ENCODE measurements around the gene TMUB2. TPM values are rescaled to one million over a fixed set of nuclear protein-coding genes. Genes with fewer than 3 reads are reported as not detected.

TMUB2 gene
- total RNA-seq, 2 donors from 2014 or later, result 28.1 to 28.8 TPM

DNA sequence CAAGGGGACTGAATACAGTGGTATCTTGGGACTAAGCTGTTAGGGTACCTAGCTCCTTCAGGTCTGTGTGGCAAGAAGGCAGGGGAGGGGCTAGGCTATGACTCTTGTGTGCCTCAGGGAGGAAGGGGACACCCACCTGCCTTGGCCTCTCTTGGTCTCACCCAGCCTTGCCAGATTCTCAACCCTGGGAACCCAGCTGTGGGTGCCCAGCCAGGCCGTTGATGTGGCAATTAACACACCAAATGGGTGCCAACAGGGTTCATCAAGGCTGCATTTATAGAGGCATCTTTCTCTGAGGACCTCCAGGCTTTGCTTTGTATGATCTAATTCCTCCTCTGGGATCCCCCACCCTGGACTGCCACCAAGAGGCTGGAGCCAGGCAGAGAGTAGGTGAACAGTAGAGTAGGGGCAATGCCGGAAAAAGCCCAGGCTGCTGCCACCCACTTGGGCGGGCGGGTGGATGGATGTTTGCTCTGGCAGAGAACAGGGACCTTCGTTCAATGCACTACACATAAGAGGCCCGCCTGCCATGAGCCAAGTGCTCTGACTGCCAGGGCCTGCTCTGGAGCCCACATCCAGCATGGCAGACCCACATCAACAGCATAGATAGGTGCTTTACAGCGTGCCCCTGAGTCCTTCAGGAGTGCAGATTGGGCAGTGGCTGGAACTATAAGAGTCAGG lies 19.5 kb upstream of the TMUB2 start:
- Mint-ChIP-seq H3K4me1 (ENCODE audit: low read depth in 2 of 2) (peaks cover 0 to 10% of the 10 kb centered on the region in 2 donors), H3K27ac (no peak overlapping the region), H3K4me3 (no peak overlapping the region), H3K9me3 (no peaks in the 10 kb centered on the region), H3K27me3 (no peaks in the 10 kb centered on the region), H3K36me3 (no peaks in the 10 kb centered on the region)
- no peak for DNase-seq (ENCODE audit: low spot score)
- ATAC-seq, result no peak

- Mint-ChIP-seq H3K9me3 (no peaks in the 10 kb centered on the region), H3K27ac (no peak overlapping the region), H3K27me3 (no peaks in the 10 kb centered on the region), H3K36me3 (no peaks in the 10 kb centered on the region), H3K4me3 (no peak overlapping the region), H3K4me1 (ENCODE audit: low read depth in 2 of 2) (peaks cover 0 to 10% of the 10 kb centered on the region in 2 donors)
- ATAC-seq, result no peak
- DNase-seq (ENCODE audit: low spot score), result no peak
These were observed 16.7 kb upstream of the TMUB2 start for GRCh38 chr17:44170135-44170498.

DNA sequence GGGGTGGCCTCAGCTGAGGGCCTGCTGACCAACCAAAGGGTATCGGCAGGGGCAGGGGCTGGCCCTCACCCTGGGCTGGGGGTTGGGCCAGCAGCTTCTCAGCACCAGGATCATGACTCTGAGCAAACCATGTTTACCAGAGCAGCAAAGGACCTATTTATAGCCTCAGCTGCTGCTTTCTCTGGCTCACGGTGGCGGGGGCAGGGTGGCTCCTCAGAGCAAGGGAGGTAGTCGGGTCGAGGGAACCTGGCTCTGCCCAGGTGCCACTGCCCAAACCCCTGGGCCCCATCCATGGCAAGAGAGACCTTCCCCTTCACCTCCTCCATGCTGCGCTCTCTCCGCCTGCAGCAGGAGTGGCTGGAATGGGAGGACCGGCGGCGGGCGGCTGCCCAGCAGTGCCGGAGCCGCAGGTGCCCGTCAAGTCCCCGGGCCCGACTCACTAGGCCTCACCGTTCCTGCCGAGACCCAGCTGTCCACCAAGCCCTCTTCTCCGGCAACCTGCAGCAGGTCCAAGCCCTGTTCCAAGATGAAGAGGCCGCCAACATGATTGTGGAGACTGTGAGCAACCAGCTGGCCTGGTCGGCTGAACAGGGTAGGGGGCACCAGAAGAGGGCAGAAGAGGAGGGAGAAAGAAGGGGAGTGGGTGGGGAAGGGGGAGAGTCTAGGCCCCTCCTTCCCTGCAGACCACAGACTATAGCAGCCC lies 16.1 kb upstream of the TMUB2 start, which contains the start of gene ASB16:
ASB16 (plus strand) TSS at position 206 of the 703 bp plus-strand sequence; CDS start at position 292, 86 bp downstream.
- DNase-seq (ENCODE audit: low spot score) (no peak), ATAC-seq (no peak)
- H3K9me3 Mint-ChIP-seq, result no peaks in the 10 kb centered on the region
- no peaks in the 10 kb centered on the region for H3K27me3 Mint-ChIP-seq
- H3K27ac Mint-ChIP-seq, result no peak within 1 kb of the TSS
- no peaks in the 10 kb centered on the region for H3K36me3 Mint-ChIP-seq
- H3K4me1 Mint-ChIP-seq (ENCODE audit: low read depth in 2 of 2), result peaks cover 0 to 10% of the 10 kb centered on the region in 2 donors
- no peak within 1 kb of the TSS for H3K4me3 Mint-ChIP-seq

DNA sequence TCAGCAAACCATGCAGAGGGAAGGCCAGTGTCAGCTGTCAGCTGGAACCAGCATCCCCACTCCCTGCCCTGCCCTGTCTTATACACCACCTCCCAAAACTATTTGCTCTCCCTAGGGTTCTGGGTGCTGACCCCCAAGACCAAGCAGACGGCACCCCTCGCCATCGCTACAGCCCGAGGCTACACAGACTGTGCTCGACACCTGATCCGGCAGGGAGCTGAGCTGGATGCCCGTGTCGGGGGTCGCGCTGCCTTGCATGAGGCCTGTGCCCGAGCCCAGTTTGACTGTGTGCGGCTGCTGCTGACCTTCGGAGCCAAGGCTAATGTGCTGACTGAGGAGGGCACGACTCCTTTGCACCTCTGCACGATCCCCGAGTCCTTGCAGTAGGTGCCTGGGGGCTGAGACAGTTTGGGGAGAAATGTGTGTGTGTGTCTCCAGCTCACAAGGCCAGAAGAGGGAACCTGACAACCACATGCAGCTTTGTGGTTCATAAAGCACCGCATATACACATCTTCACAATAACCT lies 14.8 kb upstream of the TMUB2 start:
- H3K27ac Mint-ChIP-seq, result no peak overlapping the region

GRCh38 chr17:44174427-44174826 lies 12.3 kb upstream of the TMUB2 start:
- Mint-ChIP-seq H3K27ac (peak overlapping the region in 1 of 2 donors; percentile 31), H3K36me3 (no peaks in the 10 kb centered on the region), H3K4me1 (ENCODE audit: low read depth in 2 of 2) (no peaks in the 10 kb centered on the region), H3K27me3 (no peaks in the 10 kb centered on the region), H3K4me3 (no peak overlapping the region), H3K9me3 (no peaks in the 10 kb centered on the region)
- ATAC-seq, result no peak
- no peak for DNase-seq (ENCODE audit: low spot score)

More for the DNA sequence above, 14.8 kb upstream of the TMUB2 start:
- no peaks in the 10 kb centered on the region for H3K9me3 Mint-ChIP-seq
- no peak for DNase-seq (ENCODE audit: low spot score)
- H3K4me1 Mint-ChIP-seq (ENCODE audit: low read depth in 2 of 2), result peaks cover 0 to 10% of the 10 kb centered on the region in 2 donors
- H3K36me3 Mint-ChIP-seq, result no peaks in the 10 kb centered on the region
- H3K4me3 Mint-ChIP-seq, result no peak overlapping the region
- ATAC-seq, result peak in 1 of 2 donors; percentile 15
- no peaks in the 10 kb centered on the region for H3K27me3 Mint-ChIP-seq

- H3K4me1 Mint-ChIP-seq (ENCODE audit: low read depth in 2 of 2), result no peaks in the 10 kb centered on the region
- no peak overlapping the region for H3K4me3 Mint-ChIP-seq
- ATAC-seq (no peak), DNase-seq (ENCODE audit: low spot score) (no peak)
- H3K27ac Mint-ChIP-seq, result no peak overlapping the region
- H3K27me3 Mint-ChIP-seq, result no peaks in the 10 kb centered on the region
- no peaks in the 10 kb centered on the region for H3K9me3 Mint-ChIP-seq
- no peaks in the 10 kb centered on the region for H3K36me3 Mint-ChIP-seq
These were observed 10.5 kb upstream of the TMUB2 start for GRCh38 chr17:44176257-44176656.

DNA sequence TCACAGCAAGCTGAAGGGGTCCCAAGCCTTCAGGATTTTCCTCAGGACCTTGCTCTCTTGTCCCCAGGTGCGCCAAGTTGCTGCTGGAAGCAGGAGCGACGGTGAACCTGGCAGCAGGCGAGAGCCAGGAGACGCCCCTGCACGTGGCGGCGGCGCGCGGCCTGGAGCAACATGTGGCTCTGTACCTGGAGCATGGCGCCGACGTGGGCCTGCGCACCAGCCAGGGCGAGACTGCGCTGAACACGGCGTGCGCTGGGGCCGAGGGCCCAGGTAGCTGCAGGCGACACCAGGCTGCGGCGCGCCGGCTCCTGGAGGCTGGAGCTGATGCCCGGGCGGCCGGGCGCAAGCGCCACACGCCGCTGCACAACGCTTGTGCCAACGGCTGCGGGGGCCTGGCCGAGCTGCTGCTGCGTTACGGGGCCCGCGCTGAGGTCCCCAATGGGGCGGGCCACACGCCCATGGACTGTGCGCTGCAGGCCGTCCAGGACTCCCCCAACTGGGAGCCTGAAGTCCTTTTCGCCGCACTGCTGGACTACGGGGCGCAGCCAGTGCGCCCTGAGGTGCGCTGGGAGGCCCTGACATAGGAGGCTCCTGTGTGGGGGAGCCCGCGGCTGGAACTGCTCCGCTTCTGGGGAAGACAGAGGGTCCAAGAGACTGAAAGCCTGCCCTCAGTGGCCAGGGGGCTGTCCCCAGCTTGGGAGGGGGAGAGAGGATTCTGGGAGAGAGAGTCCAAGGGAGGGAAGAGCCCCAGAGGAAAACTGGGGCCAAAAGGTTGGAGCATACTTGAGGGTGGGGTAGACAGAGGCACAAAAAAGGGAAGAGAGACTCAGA lies 9.9 kb upstream of the TMUB2 start:
- peaks cover 4% of the 10 kb centered on the region for H3K36me3 Mint-ChIP-seq
- no peaks in the 10 kb centered on the region for H3K9me3 Mint-ChIP-seq
- DNase-seq (ENCODE audit: low spot score) (no peak), ATAC-seq (peak in 1 of 2 donors; percentile 15)
- H3K4me1 Mint-ChIP-seq (ENCODE audit: low read depth in 2 of 2), result peaks cover 0 to 3% of the 10 kb centered on the region in 2 donors
- H3K27ac Mint-ChIP-seq, result no peak overlapping the region
- H3K27me3 Mint-ChIP-seq, result no peaks in the 10 kb centered on the region
- no peak overlapping the region for H3K4me3 Mint-ChIP-seq

GRCh38 chr17:44177640-44178039 lies 9.1 kb upstream of the TMUB2 start:
- no peaks in the 10 kb centered on the region for H3K27me3 Mint-ChIP-seq
- peaks cover 0 to 6% of the 10 kb centered on the region in 2 donors for H3K4me1 Mint-ChIP-seq (ENCODE audit: low read depth in 2 of 2)
- ATAC-seq (peak in 1 of 2 donors; percentile 48), DNase-seq (ENCODE audit: low spot score) (no peak)
- H3K36me3 Mint-ChIP-seq, result peaks cover 7% of the 10 kb centered on the region
- no peak overlapping the region for H3K27ac Mint-ChIP-seq
- no peak overlapping the region for H3K4me3 Mint-ChIP-seq
- H3K9me3 Mint-ChIP-seq, result no peaks in the 10 kb centered on the region

DNA sequence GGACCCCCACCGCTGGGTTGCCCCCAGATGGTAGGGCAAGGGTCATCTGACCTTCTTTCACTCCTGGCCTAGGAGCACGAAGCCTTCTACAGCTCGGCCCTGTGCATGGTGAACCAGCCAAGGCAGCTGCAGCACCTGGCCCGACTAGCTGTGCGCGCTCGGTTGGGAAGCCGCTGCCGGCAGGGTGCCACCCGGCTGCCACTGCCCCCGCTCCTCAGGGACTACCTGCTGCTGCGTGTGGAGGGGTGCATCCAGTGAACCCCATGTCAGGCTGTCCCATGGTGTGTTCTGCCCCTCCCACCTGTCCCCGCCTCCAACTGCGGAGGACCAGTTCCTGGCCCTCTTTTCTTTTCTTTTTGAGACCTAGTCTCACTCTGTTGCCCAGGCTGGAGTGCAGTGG lies 8.6 kb upstream of the TMUB2 start:
- ATAC-seq (peak in 1 of 2 donors; percentile 29), DNase-seq (ENCODE audit: low spot score) (no peak)
- no peaks in the 10 kb centered on the region for H3K9me3 Mint-ChIP-seq
- no peaks in the 10 kb centered on the region for H3K27me3 Mint-ChIP-seq
- H3K4me3 Mint-ChIP-seq, result no peak overlapping the region
- no peak overlapping the region for H3K27ac Mint-ChIP-seq
- H3K4me1 Mint-ChIP-seq (ENCODE audit: low read depth in 2 of 2), result peaks cover 0 to 6% of the 10 kb centered on the region in 2 donors
- peaks cover 7% of the 10 kb centered on the region for H3K36me3 Mint-ChIP-seq

DNA sequence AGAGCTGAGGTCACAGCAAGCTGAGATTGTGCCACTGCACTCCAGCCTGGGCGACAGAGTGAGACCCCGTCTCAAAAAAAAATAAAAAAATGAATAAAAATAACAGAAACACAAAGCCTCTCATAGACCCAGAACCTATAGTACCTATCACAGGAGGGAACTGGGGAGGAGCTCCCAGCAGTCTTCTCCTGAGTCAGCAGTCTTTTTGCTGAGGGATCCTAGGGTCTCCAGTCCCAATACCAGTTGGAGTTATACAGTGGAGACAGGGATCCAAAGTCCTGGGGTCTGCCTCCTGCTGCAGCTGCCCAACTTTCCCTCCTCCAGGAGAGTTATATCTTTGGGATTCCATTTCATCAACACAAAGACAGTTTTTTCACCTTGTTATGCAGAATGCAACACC lies 3.7 kb upstream of the TMUB2 start:
- no peak overlapping the region for H3K27ac Mint-ChIP-seq
- H3K27me3 Mint-ChIP-seq, result no peaks in the 10 kb centered on the region
- H3K36me3 Mint-ChIP-seq, result peaks cover 7% of the 10 kb centered on the region
- ATAC-seq, result no peak
- H3K4me3 Mint-ChIP-seq, result no peak overlapping the region
- H3K9me3 Mint-ChIP-seq, result no peaks in the 10 kb centered on the region
- peaks cover 17 to 27% of the 10 kb centered on the region in 2 donors for H3K4me1 Mint-ChIP-seq (ENCODE audit: low read depth in 2 of 2)
- DNase-seq (ENCODE audit: low spot score), result no peak

DNA sequence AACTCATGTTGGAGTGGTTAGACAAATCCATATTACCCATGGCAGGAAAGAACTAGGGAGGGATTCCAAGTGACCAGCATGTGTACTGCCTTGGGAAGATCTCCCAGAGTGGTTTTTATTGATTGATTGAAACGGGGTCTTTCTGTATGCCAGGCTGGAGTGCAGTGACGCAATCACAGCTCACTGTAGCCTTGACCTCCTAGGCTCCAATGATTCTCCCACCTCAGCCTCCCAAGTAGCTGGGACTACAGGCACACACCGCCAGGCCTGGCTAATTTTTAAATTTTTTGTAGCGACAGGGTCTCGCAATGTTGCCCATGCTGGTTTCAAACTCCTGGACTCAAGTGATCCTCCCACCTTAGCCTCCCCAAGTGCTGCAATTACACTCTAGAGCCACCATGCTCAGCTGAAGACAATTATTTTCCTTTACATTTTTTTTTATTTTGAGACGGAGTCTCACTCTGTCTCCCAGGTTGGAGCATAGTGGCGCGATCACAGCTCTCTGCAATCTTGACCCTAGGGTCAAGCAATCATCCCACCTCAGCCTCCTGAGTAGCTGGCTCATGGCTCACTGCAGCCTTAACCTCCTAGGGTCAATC lies 2.5 kb upstream of the TMUB2 start:
- H3K4me3 Mint-ChIP-seq, result peak overlapping the region; percentile 10
- peaks cover 19 to 33% of the 10 kb centered on the region in 2 donors for H3K4me1 Mint-ChIP-seq (ENCODE audit: low read depth in 2 of 2)
- H3K27ac Mint-ChIP-seq, result peak overlapping the region in 1 of 2 donors; percentile 99

GRCh38 chr17:44187131-44187899 lies 543 bp downstream of the TMUB2 start:
- ATAC-seq (peak; percentile 72 to 78), DNase-seq (ENCODE audit: low spot score) (no peak)
- Mint-ChIP-seq H3K9me3 (no peaks in the 10 kb centered on the region), H3K4me1 (ENCODE audit: low read depth in 2 of 2) (peaks cover 19 to 27% of the 10 kb centered on the region in 2 donors), H3K27me3 (no peaks in the 10 kb centered on the region), H3K36me3 (peaks cover 4% of the 10 kb centered on the region), H3K4me3 (peak overlapping the region; percentile 100), H3K27ac (peak overlapping the region; percentile 95 to 99)

More for the DNA sequence above, 2.5 kb upstream of the TMUB2 start:
- ATAC-seq, result no peak
- Mint-ChIP-seq H3K27me3 (no peaks in the 10 kb centered on the region), H3K36me3 (peaks cover 7% of the 10 kb centered on the region), H3K9me3 (no peaks in the 10 kb centered on the region)
- no peak for DNase-seq (ENCODE audit: low spot score)

Data from natural killer cell treated with Interleukin-12 subunit alpha and Interleukin-12 subunit beta and Interleukin-15 and Interleukin-18, amount 100 ng/mL, for 72 hours (primary cell).